Limb (tissue), 2 donors: ENCODE data around the gene GTF2IRD1.
"Not testable (repeated sequence)": the region's sequence is repeated elsewhere in the genome, so short reads cannot be mapped to it uniquely, and the experiment has no call there.

Source experiments
- DNase-seq, 2 donors: peaks; one replicate each; pipeline ENCODE4 v3.0.0-alpha.2; 2016; ENCODE audit errors: extremely low spot score in 2 of 2

The GTF2IRD1 gene

DNA sequence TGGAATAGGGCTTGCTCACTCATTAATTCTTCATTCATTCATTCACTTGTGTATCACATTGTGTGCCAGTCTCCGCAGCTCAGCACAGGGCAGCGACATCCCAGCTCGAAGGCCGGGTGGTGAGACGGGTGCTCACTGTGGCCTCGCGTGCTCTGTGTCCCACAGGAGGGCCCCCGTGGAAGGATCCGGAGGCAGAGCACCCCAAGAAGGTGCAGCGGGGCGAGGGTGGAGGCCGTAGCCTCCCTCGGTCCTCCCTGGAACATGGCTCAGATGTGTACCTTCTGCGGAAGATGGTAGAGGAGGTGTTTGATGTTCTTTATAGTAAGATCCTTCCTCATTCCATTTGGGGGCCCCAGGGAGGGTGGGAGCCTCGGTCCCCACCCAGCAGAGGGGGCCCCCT is 61.6 kb downstream of the GTF2IRD1 start:
- no peak for DNase-seq

DNA sequence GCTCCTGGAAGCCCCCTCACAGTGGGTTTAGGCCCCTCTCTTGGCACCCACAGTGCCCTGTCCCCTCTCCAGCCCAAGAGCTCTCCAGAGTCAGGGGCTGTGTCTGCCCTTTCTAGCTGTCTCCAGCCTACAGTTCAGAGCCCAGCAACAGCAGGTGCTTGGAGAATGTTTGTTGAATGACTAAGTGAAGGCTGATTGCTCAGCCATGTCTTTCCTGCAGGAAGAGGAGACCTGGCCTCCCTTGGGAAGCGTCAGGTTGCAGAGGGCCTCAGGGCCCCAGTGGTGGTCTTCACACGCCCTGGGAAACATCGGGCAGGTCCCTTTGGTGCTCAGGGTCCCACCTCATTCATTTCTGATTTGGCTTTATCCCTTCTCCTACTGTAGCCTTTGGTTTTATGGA is 62.5 kb downstream of the GTF2IRD1 start:
- no peak for DNase-seq

DNA sequence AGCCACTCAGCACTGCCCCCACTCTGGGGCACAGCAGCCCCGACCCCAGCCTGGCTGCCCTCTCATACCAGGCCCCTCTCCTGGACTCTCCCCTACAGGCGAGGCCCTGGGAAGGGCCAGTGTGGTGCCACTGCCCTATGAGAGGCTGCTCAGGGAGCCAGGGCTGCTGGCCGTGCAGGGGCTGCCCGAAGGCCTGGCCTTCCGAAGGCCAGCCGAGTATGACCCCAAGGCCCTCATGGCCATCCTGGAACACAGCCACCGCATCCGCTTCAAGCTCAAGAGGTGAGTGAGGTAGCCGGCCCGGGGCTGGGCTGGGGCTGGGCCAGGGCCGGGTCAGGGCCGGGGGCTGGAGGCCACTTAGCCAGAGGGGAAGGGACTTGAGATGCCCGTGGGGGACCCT is 64.3 kb downstream of the GTF2IRD1 start:
- DNase-seq = no peak

DNA sequence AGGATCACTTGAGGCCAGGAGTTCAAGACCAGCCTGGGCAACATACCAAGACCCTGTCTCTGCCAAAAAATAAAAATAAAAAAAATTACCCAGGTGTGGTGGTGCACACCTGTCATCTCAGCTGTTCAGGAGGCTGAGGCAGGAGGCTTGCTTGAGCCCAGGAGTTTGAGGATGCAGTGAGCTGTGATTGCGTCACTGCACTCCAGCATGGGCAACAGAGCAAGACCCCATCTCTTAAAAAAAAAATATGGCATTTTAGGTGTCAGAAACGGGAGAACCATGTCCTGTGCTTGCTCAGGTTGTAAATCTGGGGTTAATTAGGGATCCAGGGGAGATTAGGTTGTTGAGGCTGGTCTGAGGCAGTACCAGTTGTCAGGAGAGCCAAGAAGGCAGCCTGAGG is 64.9 kb downstream of the GTF2IRD1 start:
- no peak for DNase-seq

DNA sequence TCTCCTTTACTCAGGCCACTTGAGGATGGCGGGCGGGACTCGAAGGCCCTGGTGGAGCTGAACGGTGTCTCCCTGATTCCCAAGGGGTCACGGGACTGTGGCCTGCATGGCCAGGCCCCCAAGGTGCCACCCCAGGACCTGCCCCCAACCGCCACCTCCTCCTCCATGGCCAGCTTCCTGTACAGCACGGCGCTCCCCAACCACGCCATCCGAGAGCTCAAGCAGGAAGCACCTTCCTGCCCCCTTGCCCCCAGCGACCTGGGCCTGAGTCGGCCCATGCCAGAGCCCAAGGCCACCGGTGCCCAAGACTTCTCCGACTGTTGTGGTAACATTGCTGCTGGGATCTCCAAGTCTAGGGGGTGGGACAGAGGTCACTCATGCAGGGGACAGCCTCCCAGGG is 65.7 kb downstream of the GTF2IRD1 start:
- no peak for DNase-seq

DNA sequence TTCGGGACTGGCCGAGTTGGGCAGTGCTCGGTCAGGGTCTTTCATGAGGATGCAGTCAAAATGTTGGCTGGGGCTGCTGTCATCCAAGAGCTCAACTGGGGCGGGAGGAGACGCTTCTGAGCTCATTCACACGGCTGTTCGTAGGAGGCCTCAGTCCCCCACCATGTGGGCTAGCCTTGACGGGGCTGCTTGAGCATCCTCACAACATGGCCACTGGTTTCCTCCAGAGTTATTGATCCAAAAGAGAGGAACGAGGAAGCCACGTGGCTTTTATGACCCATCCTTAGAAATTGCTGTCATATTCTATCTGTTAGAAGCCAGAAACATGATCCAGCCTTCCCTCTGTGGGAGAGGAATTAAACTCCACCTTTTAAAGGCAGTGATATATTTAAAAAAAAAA is 68.1 kb downstream of the GTF2IRD1 start:
- no peak for DNase-seq

DNA sequence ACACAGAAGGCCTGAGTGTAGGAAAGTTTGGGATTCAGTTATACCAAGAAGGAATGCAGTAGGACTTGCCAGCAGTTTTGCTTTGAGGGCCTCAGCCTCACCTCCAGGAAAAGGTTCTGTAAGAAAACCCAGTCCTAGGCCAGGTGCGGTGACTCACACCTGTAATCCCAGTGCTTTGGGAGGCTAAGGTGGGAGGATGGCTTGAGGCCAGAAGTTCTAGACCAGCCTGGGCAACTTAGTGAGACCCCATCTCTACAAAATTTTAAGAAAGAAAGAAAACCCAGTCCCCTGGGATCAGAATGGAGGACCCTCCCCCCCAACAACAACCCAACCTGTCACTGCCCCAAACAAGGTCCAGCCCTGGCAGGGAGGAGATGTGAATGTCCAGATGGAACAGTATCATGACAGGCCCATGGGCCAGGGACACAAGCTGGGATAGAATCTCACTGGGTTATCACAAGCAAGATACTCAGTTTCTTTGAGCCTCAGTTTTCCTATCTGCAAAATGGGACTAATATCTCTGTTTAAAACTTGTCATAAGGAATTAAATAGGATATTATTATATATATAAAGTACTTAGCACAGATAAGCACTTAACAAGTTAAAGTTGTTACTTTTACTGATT is 68.7 kb downstream of the GTF2IRD1 start:
- DNase-seq = no peak

DNA sequence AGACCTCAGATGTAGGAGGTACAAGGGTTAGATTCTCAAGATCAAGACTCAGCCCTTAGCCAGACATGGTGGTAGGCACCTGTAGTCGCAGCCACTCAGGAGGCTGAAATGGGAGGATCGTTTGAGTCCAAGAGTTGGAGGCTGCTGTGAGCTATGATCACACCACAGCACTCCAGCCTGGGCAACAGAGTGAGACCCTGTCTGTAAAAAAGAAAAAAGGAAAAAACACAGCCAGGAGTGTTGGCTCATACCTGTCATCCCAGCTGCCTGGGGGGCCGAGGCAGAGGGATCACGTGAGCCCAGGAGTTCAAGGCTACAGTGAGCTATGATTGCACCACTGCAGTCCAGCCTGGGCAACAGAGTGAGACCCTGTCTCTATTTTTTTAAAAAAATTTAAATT is 69.3 kb downstream of the GTF2IRD1 start:
- DNase-seq = no peak

DNA sequence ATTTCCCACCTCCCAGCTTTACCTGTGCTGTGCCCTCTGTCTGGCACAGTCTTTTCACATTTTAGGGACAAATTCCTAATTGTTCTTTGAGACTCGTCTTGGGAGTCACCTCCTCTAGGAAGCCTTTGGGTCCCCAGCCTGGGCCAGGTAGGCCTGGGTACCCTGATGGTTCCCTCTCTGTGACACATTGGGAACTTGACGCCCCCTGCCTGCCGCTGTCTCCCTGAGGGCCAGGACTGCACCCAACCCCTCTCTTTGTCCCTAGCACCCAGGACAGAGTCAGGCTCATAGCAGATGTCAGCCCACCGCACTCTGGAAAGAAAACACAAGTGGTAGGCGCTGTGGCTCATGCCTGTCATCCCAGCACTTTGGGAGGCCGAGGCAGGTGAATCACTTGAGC is 71.4 kb downstream of the GTF2IRD1 start:
- DNase-seq = no peak

DNA sequence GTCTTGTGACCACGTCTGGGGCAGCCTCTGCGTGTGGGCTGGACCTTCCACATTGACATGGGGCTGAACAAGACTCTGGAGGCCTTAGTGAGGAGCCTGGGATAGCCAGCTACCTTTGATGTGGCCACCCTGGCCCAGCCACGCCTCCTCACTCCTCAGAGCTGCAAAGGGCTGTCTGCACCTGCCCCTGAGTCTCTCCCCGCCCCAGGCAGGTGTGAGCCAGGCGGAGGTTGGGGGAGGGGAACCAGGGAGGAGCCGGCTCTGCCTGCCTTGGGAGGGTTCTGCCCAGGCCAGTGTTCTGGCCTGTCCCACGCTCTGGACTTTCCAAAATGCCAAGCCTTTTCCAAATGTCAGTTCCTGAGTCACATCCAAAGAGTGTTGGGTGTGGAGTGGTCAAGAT is 72.2 kb downstream of the GTF2IRD1 start:
- DNase-seq = no peak

DNA sequence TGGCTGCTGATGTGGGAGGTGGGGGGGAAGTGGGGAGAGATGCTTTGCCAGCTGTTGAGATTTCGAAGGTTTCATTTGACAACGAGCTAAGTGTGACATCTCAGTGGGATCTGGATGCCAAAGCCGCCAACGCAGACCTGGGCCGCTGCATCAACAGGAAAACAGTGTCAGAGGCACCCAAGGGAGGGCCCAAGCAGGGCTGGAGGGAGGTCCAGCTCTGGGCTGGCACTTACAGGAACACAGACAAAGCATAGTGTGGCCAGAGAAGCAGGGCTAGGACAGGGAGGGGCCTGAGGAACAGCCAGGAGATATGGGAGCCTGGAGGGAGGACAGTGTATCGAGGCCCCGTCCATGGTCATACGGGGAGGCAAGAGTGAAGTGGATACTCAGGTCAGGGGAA is 73.1 kb downstream of the GTF2IRD1 start:
- DNase-seq = no peak

DNA sequence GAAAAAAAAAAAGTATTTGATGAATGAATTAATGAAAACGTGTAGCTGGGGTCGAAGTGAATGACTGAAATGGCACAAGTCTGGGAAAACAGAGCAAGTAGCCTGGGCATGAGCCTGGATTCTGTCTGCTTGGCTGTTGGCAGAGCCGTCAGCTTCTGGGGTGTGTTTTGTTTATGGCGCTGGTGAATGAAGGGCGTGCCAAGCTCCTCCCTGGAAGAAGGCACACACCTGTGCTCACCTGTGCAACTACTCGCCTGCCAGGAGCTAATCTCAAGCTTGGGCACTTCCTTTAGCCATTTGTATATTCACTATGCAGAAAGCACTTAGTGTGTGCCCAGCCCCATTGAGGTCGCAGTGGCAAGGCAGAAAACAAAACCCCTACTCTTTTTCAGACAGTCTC is 74.1 kb downstream of the GTF2IRD1 start:
- DNase-seq = no peak

DNA sequence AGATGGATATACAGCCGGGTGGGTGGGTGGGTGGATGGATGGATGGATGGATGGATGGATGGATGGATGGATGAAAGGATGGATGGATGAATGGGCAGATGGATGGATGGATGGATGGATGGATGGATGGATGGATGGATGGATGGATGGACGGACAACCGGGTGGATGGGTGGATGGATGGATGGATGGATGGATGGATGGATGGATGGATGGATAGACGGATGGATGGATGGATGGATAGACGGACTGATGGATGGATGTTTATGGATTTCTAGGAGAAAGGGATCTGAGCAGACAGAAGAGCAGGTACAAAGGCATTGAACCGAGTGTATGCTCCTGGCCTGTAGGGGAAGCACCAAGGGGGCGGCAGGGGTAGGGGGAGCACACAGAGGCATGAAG is 75.1 kb downstream of the GTF2IRD1 start:
- DNase-seq = not testable (repeated sequence)

DNA sequence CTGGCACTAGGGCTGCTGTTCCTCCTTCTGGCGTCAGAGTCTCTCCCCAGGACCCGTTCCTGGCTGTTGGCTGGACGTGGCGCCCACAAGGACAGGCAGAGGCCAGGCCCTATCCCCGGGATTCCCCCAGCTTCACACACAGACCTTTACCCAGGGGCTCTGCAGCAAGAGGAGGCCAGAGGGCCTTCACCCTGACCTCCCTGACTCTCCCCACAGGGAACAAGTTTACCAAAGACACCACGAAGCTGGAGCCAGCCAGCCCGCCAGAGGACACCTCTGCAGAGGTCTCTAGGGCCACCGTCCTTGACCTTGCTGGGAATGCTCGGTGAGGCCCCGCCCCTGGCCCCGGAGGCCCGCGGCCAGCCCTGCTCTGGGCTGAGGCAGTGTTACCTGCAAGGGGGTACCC is 82.2 kb downstream of the GTF2IRD1 start:
- no peak for DNase-seq

DNA sequence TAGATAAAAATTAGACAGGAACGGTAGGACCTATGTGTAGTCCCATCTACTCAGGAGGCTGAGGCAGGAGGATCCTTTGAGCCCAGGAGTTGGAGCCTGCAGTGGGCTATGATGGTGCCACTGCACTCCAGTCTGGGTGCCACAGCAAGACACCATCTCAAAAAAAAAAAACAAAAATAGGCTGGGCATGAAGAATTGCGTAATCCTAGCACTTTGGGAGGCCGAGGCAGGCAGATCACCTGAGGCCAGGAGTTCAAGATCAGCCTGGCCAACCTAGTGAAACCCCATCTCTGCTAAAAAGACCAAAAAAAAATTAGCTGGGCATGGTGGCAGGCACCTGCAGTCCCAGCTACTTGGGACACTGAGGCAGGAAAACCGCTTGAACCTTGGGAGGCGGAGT is 88.2 kb downstream of the GTF2IRD1 start:
- DNase-seq = not testable (repeated sequence)

DNA sequence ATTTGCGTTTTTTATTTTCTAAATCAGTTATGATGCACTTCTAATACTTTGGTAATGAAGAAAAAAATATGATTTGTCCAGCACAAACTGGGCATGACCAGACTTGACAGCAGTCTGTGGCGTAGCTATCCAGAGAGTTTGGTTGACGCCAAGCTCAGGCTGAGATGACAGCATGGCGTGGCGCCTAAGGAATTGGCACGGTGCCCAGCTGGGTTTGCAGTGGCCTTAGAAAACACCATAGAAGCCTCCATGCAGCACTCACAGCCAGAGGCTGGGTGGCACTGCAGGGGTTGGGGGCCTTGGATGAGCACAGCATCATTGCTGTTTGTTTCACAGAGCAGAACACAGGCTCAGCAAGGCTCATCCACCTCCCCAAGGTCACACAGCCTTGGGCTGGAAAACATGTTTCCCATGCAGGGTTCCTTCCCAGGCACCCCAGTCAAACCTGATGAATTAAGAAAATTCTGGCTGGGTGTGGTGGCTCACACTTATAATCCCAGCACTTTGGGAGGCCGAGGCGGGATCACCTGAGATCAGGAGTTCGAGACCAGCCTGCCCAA is 88.9 kb downstream of the GTF2IRD1 start:
- peak in 1 of 2 donors; percentile 58 for DNase-seq

DNA sequence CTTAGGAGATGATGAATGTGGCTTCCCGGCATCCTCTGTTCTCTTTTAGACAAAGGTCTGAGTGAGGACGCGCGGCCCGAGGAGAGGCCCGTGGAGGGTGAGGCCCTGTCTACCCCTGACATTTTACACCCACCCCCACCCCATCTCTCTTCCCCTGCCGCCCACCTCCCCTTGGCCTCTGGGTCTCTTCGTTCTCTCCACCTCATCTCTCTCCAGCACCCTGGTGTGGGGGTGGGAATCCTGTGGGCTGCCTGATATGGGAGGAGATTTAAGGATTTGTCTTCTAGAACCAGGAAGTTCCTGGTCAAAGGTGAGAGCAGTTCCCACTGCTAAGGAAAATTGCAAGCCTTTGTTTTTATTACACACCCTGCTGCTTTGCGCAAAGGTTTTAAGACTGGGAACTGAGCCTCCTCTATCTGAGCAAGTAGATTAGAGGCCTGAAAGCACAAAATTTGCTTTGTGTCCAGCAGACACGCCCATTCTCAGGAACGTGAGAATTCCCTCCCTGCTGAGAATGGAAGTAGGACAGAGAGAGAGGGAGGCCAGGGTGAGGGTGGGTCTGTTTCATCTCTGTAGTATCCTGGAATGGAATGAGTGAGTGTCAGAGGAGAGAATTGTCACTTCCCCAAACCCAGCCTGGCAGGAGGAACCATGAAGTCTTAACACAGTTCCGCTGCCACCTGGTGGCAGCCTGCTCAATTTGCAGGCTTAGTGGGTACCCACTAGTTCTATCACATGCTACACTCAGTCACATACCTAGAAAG is 91.2 kb downstream of the GTF2IRD1 start:
- no peak for DNase-seq

DNA sequence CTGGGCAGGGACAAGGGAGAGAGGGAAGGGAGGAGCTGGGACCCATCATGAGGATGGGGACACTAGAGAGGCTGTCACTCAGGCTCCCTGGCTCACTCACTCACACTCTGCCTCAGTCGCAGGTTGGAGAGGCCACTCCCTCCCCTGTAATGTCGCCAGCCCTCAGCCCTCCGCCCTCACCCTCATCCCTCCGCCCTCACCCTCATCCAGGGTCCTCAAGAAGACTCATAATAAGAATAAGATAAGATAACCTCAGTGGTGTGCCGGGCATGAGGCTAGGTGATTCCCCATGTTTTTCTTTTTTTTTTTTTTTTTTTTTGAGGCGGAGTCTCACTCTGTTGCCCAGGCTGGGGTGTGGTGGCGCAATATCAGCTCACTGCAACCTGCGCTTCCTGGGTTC is 92.2 kb downstream of the GTF2IRD1 start:
- DNase-seq = no peak

DNA sequence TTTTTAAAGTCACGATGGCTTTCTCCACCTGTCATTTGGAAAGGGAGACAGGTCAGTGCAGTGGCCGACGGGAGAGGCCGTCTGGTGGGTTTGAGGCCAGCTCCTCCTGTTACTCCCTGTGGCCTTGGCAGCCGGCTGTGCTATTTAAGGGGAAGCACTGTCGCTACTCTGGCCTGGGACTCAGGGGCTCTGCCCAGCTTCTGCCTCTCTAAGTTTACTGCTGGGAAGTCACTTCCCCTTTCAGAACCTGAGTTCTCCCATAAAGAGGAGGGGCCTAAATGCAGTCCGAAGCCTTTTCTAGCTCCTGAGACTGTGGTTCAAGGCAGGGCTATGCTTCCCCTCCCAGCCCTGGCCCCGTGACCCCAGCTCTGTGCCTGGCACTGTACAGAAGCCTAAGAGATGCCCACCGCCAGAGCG is 99.9 kb downstream of the GTF2IRD1 start:
- not testable (repeated sequence) for DNase-seq

DNA sequence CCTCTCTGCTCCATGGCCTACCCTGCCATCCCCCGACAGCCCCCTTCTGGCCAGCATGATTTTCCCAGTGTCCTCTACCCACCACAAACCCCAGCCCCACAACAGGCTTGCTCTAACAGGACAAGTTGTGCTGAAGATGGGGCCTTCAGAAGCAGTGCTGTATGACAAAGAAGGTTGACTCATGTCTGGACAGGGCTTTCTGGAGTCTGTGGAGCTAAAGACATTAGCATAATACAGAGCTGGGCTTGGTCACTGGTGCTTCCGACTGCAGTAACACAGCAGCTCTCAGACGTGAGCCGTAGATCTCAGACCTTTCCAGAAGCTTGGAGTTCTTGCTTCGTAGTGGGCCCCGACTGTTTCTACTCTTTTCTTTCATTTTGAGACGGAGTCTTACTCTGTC is 100.5 kb downstream of the GTF2IRD1 start:
- no peak for DNase-seq

DNA sequence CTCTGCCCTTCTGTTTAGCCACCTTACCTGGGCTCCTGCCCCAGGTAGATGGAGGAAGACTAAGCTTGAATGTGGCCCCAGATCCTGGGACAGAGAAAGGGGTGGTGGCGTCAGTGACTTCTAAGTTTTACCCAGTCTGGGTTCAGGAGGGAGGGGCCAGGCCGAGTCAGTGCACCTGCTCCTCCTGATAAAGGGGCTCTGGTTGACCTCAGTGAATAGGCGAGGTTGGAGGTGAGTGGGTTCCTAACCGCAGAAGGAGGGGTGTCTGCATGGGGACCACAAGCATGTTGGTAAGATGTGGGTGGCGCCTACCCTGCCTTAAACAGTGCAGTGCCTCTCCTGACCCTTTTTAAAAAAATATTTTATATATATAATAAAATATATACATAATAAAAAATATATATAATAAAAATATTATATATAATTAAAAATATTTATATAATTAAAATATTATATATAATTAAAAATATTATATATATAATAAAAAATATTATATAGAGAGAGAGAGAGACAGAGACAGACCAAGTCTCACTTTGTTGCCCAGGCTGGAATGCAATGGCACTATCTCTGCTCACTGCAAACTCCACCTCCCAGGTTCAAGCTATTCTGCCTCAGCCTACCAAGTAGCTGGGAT is 106.5 kb downstream of the GTF2IRD1 start:
- no peak for DNase-seq

DNA sequence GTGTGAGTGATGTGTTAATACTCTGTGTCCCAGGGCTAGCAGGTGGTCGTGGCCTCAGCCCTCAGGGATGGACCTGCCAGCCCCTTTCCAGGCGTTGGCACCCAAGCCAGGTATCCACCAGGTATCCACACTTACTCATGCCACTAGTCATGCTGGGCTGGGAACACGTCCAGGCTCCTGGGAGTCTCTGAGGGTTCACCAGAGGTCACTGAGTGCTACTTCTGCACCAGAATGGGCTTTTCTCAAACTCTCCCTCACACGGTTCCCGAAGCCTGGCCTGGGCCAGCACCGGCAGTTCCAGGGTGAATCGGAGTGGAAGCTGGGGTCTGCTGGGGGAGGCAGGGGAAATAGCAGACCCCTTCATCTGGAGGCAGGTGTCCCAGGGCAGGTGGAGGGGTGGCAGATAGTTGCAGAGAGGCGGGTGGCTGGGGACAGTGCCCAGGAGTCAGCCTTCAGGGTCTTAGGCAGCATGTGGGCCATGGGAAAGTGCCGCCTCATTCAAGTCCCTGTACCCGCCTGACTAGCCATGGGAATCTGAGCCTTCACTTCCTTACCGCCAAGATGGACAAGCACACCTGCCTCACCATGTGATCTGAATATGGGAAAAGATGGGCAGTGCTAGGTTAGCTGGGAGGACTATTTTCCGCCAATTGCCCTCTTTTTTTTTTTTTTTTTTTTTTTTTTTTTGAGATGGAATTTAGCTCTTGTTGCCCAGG is 108.3 kb downstream of the GTF2IRD1 start:
- DNase-seq = no peak
